Astrocyte (in vitro differentiated cells and primary cell): ENCODE results near the gene TLCD5.

Experiments
- EZH2 ChIP-seq: IDR thresholded peaks from 2 replicates; pipeline ENCODE4 v1.6.1; 2012; ENCODE audit warnings: mild to moderate bottlenecking, low read length, inconsistent platforms; ENCODE audit not compliant: insufficient read depth
- TF ChIP-seq, protein P1 (sequence below): IDR thresholded peaks from 2 replicates; pipeline ENCODE4 v1.5.1; 2011; ENCODE audit warnings: low read depth, mild to moderate bottlenecking, inconsistent platforms, low read length, moderate library complexity; ENCODE audit not compliant: insufficient read depth

DNA sequence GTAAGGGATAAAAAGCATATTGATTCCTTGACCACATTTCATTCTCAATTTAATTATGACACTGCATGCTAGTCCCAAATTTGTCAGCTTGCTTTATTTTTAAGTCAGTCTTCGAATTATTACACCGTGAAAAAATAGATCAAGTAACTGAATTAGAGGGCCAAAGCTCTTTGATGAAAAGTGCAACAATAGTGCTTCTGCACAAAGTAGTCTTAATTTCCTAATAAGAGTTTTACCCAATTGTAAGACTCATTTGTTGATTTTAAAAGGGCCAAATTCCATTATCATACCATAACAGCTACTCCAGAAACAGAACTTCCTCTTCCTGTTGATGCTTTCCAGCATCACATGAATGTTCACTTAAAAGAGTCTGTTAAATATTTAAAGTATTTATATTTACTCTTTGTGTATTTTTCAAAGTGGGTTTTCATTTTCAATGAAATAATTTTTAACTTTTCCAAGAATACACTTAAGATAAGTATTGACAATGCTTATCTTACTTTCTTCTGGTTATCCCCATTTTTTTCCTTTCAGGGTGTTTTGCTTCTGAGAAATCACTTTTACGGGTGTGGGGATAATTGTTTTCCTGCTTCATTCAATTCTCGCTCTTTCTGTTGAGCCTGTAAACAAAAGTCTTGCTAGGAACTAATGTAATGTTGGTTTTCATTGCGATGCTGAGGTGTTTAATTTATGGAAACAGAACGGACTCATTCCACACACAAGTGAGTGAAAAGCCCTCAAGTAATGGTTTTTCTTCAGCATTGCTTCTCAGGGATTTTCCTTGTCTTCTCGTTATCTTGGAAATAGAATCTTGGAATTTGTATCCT lies 13.2 kb downstream of the TLCD5 start:
- TF ChIP-seq, protein P1, sequence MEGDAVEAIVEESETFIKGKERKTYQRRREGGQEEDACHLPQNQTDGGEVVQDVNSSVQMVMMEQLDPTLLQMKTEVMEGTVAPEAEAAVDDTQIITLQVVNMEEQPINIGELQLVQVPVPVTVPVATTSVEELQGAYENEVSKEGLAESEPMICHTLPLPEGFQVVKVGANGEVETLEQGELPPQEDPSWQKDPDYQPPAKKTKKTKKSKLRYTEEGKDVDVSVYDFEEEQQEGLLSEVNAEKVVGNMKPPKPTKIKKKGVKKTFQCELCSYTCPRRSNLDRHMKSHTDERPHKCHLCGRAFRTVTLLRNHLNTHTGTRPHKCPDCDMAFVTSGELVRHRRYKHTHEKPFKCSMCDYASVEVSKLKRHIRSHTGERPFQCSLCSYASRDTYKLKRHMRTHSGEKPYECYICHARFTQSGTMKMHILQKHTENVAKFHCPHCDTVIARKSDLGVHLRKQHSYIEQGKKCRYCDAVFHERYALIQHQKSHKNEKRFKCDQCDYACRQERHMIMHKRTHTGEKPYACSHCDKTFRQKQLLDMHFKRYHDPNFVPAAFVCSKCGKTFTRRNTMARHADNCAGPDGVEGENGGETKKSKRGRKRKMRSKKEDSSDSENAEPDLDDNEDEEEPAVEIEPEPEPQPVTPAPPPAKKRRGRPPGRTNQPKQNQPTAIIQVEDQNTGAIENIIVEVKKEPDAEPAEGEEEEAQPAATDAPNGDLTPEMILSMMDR = no peak
- no peak for TF ChIP-seq EZH2
